SK-N-SH treated with all-trans-retinoic acid at 6 μM for 48 hours (cell line): Measurements from ENCODE around the gene POMZP3.
"Not testable (repeated sequence)": the region's sequence is repeated elsewhere in the genome, so short reads cannot be mapped to it uniquely, and the experiment has no call there.

Experiments used
- ARNTL ChIP-seq: fragments of 450-650 bp; formaldehyde crosslinking; IDR thresholded peaks from 2 replicates; pipeline ENCODE4 v1.5.0; 2020; ENCODE audit warnings: low read depth, mild to moderate bottlenecking, moderate library complexity, borderline replicate concordance
- CSDC2 ChIP-seq: fragments of 250-450 bp; sonication (Bioruptor Pico); IDR thresholded peaks from 2 replicates; pipeline ENCODE4 v1.5.0; 2020; ENCODE audit warnings: mild to moderate bottlenecking, moderate library complexity
- GLIS3 ChIP-seq: fragments of 250-450 bp; sonication (Bioruptor Pico); IDR thresholded peaks from 2 replicates; pipeline ENCODE4 v1.5.0; 2020; ENCODE audit warnings: mild to moderate bottlenecking, moderate library complexity
- ISL1 ChIP-seq: fragments of 250-450 bp; sonication (Bioruptor Pico); IDR thresholded peaks from 2 replicates; pipeline ENCODE4 v2.1.2; 2022; ENCODE audit warnings: mild to moderate bottlenecking, moderate library complexity
- OSR1 ChIP-seq: fragments of 250-450 bp; sonication (Bioruptor Pico); IDR thresholded peaks from 2 replicates; pipeline ENCODE4 v1.8.0; 2022; ENCODE audit warnings: moderate library complexity, mild to moderate bottlenecking, inconsistent platforms
- PPARA ChIP-seq: fragments of 250-450 bp; sonication (Bioruptor Pico); IDR thresholded peaks from 2 replicates; pipeline ENCODE4 v1.5.0; 2020; ENCODE audit warnings: mild to moderate bottlenecking, borderline replicate concordance
- TOX ChIP-seq: fragments of 250-450 bp; sonication (Bioruptor Pico); IDR thresholded peaks from 2 replicates; pipeline ENCODE4 v1.8.0; 2021; ENCODE audit warnings: mild to moderate bottlenecking, moderate library complexity, borderline replicate concordance
- ZC3H10 ChIP-seq: fragments of 250-450 bp; sonication (Bioruptor Pico); IDR thresholded peaks from 2 replicates; pipeline ENCODE4 v1.5.1; 2021; ENCODE audit warnings: mild to moderate bottlenecking, moderate library complexity
- ZFP30 ChIP-seq: fragments of 450-650 bp; formaldehyde crosslinking; IDR thresholded peaks from 2 replicates; pipeline ENCODE4 v1.5.0; 2022; ENCODE audit warnings: mild to moderate bottlenecking, moderate library complexity
- ZNF70 ChIP-seq: fragments of 450-650 bp; formaldehyde crosslinking; IDR thresholded peaks from 2 replicates; pipeline ENCODE4 v1.5.0; 2020; ENCODE audit warnings: mild to moderate bottlenecking, moderate library complexity
- TF ChIP-seq, protein P1 (sequence below): fragments of 250-450 bp; sonication (Bioruptor Pico); IDR thresholded peaks from 2 replicates; pipeline ENCODE4 v1.5.0; 2020; ENCODE audit warnings: mild to moderate bottlenecking, moderate library complexity
- TF ChIP-seq, protein P2 (sequence below): fragments of 250-450 bp; sonication (Bioruptor Pico); IDR thresholded peaks from 2 replicates; pipeline ENCODE4 v1.8.0; 2020; ENCODE audit warnings: mild to moderate bottlenecking, moderate library complexity, borderline replicate concordance
- TF ChIP-seq, protein P3 (sequence below): fragments of 250-450 bp; sonication (Bioruptor Pico); IDR thresholded peaks from 2 replicates; pipeline ENCODE4 v1.8.0; 2021; ENCODE audit warnings: low read depth, mild to moderate bottlenecking, moderate library complexity, borderline replicate concordance

DNA sequence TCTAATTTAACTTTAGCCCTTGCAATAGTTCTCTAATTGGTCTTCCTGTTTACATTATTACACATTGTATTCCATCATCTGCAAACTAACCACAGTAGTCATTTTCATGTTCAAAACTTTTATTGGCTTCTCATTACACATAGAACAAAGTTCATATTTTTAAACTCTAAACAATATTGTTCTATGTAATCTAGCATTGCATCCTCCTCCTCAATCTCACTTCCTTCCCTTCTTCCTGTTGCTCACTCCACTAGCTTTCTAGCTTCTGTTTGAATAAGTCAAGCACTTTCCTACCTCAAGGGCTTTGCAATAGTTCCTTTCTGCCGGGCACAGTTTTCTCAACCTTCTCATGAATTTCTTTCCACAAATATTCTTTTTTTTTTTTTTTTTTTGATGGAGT, 38.5 kb downstream of the POMZP3 start:
- TF ChIP-seq ISL1 (CRISPR knock-in tag); ARNTL (CRISPR knock-in tag); OSR1 (CRISPR knock-in tag); ZNF70 (CRISPR knock-in tag); PPARA (CRISPR knock-in tag); ZC3H10 (CRISPR knock-in tag); CSDC2 (CRISPR knock-in tag); ZFP30; TOX (CRISPR knock-in tag); GLIS3 (CRISPR knock-in tag): not testable (repeated sequence)
- TF ChIP-seq, protein P1, sequence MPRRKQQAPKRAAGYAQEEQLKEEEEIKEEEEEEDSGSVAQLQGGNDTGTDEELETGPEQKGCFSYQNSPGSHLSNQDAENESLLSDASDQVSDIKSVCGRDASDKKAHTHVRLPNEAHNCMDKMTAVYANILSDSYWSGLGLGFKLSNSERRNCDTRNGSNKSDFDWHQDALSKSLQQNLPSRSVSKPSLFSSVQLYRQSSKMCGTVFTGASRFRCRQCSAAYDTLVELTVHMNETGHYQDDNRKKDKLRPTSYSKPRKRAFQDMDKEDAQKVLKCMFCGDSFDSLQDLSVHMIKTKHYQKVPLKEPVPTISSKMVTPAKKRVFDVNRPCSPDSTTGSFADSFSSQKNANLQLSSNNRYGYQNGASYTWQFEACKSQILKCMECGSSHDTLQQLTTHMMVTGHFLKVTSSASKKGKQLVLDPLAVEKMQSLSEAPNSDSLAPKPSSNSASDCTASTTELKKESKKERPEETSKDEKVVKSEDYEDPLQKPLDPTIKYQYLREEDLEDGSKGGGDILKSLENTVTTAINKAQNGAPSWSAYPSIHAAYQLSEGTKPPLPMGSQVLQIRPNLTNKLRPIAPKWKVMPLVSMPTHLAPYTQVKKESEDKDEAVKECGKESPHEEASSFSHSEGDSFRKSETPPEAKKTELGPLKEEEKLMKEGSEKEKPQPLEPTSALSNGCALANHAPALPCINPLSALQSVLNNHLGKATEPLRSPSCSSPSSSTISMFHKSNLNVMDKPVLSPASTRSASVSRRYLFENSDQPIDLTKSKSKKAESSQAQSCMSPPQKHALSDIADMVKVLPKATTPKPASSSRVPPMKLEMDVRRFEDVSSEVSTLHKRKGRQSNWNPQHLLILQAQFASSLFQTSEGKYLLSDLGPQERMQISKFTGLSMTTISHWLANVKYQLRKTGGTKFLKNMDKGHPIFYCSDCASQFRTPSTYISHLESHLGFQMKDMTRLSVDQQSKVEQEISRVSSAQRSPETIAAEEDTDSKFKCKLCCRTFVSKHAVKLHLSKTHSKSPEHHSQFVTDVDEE (CRISPR knock-in tag): not testable (repeated sequence)
- TF ChIP-seq, protein P2, sequence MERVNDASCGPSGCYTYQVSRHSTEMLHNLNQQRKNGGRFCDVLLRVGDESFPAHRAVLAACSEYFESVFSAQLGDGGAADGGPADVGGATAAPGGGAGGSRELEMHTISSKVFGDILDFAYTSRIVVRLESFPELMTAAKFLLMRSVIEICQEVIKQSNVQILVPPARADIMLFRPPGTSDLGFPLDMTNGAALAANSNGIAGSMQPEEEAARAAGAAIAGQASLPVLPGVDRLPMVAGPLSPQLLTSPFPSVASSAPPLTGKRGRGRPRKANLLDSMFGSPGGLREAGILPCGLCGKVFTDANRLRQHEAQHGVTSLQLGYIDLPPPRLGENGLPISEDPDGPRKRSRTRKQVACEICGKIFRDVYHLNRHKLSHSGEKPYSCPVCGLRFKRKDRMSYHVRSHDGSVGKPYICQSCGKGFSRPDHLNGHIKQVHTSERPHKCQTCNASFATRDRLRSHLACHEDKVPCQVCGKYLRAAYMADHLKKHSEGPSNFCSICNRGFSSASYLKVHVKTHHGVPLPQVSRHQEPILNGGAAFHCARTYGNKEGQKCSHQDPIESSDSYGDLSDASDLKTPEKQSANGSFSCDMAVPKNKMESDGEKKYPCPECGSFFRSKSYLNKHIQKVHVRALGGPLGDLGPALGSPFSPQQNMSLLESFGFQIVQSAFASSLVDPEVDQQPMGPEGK (CRISPR knock-in tag): not testable (repeated sequence)
- TF ChIP-seq, protein P3, sequence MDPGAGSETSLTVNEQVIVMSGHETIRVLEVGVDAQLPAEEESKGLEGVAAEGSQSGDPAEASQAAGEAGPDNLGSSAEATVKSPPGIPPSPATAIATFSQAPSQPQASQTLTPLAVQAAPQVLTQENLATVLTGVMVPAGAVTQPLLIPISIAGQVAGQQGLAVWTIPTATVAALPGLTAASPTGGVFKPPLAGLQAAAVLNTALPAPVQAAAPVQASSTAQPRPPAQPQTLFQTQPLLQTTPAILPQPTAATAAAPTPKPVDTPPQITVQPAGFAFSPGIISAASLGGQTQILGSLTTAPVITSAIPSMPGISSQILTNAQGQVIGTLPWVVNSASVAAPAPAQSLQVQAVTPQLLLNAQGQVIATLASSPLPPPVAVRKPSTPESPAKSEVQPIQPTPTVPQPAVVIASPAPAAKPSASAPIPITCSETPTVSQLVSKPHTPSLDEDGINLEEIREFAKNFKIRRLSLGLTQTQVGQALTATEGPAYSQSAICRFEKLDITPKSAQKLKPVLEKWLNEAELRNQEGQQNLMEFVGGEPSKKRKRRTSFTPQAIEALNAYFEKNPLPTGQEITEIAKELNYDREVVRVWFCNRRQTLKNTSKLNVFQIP (CRISPR knock-in tag): not testable (repeated sequence)
